ENCODE data around the gene RPL18. TPM values are rescaled to one million over a fixed set of nuclear protein-coding genes. Genes with fewer than 3 reads are reported as not detected.
A peak's percentile ranks its signal among the peaks of the same experiment; 100 is the strongest.
"Not testable (repeated sequence)": the region's sequence is repeated elsewhere in the genome, so short reads cannot be mapped to it uniquely, and the experiment has no call there.

The RPL18 gene
- total RNA-seq, 1 experiment from 2014 or later, result 1,978 TPM

- peak; percentile 69 for DNase-seq (ENCODE audit: low spot score)
Measured at GRCh38 chr19:48644839-48645619, 26.1 kb upstream of the RPL18 start.

DNA sequence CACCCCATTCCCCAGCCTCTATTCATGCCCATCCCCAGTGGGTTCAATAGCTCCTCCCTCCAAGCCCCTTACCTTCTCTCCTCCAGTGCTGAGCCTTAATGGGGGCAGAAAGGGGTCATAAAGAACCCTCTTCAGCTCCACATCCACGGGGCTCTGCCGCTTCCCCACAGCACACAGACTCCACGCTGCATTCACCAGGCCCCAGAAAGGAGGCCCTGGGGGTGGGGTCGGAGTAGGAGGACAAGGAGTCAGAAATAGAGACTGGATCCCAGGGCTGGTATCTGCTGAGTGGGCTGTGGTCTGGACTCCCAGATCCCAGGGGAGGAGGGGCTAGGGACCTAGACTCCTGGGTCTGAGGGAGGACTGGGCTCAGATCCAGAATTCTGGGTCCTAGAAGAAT, 25.4 kb upstream of the RPL18 start:
- no peak for DNase-seq (ENCODE audit: low spot score)

DNA sequence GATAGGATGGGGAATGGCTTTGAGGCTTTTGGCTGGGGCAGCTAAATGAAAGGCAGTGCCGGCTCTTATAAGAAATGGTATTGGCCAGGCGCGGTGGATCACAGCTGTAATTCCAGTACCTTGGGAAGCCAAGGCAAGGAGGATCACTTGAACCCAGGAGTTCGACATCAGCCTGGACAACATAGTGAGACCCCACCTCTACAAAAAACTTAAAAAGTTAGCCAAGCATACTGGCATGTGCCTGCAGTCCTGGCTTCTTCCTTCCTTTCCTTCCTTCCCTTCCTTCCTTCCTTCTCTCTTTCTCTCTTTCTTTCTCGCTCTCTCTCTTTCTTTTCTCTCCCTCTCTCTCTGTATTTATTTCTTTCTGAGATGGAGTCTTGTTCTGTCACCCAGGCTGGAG, 23.9 kb upstream of the RPL18 start:
- no peak for DNase-seq (ENCODE audit: low spot score)

DNA sequence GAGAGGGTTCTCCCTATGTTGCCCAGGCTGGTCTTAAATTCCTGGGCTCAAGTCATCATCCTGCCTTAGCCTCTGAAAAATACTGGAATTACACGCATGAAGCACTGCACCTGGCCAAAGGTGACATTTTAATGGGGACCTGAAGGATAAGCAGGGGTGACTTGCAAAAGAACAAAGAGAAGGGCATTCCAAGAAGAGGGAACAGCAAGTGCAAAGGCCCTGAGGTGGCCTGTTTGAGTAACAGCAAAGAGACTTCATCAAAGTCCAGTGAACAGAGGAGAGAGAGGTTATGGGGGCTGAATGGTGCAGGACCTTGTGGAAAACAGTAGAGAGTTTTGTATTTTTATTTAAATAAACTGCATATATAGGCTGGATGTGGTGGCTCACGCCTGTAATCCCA, 22.9 kb upstream of the RPL18 start:
- DNase-seq (ENCODE audit: low spot score), result no peak

- DNase-seq (ENCODE audit: low spot score), result no peak
Measured at GRCh38 chr19:48639483-48640375, 20.8 kb upstream of the RPL18 start.

- DNase-seq (ENCODE audit: low spot score), result no peak
Measured at GRCh38 chr19:48638831-48639381, 19.9 kb upstream of the RPL18 start.

GRCh38 chr19:48637948-48638830, 19.2 kb upstream of the RPL18 start:
- peak; percentile 96 for DNase-seq (ENCODE audit: low spot score)

- DNase-seq (ENCODE audit: low spot score), result peak; percentile 100
Measured at GRCh38 chr19:48637449-48637947, 18.5 kb upstream of the RPL18 start.

DNA sequence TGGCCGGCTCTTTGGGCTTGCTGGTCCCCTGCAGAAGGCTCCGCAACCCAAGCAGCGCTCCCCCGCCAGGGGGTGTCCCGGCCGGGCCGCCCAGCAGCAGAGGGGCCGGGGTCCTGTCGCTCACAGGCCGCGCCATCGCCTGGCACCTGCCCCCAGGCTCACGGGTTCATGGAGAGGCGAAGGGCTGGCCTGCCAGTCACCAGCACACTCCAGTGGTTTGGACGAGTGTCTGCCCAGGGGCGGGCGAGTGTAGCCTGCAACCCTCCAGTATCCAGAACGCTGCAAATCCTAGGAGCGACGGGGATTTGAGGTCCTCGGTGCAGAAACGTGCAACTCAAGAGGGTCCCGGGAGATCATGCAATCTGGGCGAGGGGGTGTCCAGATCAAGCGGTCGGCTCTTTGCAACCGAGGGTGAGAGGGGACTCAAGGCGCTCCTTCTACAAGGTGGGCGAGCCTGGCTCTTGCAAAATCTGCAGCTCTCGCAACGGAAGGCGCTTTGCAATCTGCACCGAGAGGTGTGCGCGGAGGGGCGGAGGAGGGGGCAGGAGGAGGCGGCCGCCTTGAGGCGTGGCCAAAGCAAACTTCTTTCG, 18.0 kb upstream of the RPL18 start, which contains the start of gene DBP:
DBP (minus strand) TSS at position 521 of the 590 bp plus-strand sequence; CDS start at position 136, 385 bp downstream.
- DNase-seq (ENCODE audit: low spot score), result no peak

GRCh38 chr19:48635966-48636858, 17.2 kb upstream of the RPL18 start:
- DNase-seq (ENCODE audit: low spot score), result no peak

- DNase-seq (ENCODE audit: low spot score), result no peak
Measured at GRCh38 chr19:48635263-48635965, 16.4 kb upstream of the RPL18 start.

DNA sequence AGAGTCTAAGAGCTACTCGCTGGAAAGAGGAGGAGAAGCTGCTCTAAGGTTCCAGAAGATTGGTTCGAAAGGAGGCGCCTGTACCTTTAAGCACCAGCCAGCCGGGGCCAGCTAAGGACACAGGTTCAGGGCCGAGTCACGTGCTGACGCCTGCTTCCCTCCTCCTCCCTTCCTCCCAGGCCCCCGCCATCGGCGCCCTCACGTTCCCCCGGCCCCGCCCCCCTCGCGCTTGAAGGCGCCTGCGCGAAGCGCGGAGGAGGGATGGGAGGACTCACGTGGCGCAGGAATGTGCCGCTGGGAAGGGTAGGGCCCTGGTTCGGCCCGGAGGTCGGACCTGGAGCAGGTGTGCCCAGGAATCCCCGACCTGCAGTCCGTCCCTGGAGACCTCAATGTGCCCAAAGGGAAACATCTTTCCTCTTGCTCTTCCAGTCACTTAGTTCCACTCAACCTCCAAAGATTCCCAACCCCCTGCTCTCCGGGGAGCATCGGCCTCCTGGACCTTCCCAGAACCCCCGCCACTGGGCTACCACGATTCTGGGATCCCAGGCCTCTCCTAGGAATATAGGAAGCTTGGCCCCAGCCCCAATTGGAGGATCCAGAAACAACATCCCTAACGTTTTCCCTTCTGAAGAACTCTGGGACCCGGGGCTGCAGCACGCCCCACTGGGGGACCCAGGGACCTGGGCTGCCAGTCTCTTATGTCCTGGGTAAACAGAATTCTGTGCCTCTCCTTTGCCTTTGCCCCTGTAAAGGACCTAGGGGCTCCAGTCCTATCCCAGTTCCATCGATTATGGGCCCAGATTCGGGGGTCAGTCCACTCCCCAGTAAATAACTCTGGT, 15.7 kb upstream of the RPL18 start:
- DNase-seq (ENCODE audit: low spot score), result peak; percentile 98

- DNase-seq (ENCODE audit: low spot score), result no peak
Measured at GRCh38 chr19:48634036-48634342, 15.0 kb upstream of the RPL18 start.

- no peak for DNase-seq (ENCODE audit: low spot score)
Measured at GRCh38 chr19:48633148-48634035, 14.4 kb upstream of the RPL18 start.

- DNase-seq (ENCODE audit: low spot score), result no peak
Measured at GRCh38 chr19:48632692-48633147, 13.7 kb upstream of the RPL18 start.

DNA sequence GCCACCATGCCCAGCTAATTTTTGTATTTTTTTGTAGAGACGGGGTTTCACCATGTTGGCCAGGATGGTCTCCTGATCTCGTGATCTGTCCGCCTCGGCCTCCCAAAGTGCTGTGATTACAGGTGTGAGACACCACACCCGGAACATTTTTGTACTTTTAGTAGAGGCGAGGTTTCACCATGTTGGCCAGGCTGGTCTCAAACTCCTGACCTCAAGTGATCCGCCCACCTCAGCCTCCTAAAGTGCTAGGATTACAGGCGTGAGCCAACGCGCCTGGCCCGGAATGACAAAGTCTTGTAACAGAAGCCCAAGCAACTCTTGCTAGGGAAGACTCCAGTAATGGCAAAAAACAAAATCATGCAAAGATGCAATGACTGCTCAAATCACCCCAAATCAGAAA, 13.3 kb upstream of the RPL18 start:
- DNase-seq (ENCODE audit: low spot score), result not testable (repeated sequence)

DNA sequence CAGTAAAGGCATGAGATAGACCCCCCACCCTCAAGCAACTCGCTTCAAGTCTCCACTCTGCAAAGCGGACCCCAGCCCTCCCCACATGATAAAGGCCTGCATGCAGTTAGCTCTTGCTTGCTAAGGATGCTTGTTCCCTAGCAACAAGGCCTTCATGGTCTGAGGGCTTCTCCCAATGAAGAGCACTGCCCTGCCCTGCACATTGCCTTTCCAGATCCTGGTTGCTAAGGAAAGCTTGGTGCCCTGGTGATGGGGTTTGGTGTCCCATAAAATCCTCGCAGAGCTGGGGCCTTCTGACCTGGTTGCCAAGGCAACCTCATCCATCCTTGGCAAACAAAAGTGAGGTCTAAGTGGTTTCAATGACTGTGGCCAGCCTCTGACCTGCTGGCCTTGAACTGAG, 12.2 kb upstream of the RPL18 start:
- DNase-seq (ENCODE audit: low spot score), result no peak

All from H4 (cell line).